ENCODE data around the gene STS.
A peak's percentile ranks its signal among the peaks of the same experiment; 100 is the strongest.
"Not testable (repeated sequence)": the region's sequence is repeated elsewhere in the genome, so short reads cannot be mapped to it uniquely, and the experiment has no call there.

The STS gene

DNA sequence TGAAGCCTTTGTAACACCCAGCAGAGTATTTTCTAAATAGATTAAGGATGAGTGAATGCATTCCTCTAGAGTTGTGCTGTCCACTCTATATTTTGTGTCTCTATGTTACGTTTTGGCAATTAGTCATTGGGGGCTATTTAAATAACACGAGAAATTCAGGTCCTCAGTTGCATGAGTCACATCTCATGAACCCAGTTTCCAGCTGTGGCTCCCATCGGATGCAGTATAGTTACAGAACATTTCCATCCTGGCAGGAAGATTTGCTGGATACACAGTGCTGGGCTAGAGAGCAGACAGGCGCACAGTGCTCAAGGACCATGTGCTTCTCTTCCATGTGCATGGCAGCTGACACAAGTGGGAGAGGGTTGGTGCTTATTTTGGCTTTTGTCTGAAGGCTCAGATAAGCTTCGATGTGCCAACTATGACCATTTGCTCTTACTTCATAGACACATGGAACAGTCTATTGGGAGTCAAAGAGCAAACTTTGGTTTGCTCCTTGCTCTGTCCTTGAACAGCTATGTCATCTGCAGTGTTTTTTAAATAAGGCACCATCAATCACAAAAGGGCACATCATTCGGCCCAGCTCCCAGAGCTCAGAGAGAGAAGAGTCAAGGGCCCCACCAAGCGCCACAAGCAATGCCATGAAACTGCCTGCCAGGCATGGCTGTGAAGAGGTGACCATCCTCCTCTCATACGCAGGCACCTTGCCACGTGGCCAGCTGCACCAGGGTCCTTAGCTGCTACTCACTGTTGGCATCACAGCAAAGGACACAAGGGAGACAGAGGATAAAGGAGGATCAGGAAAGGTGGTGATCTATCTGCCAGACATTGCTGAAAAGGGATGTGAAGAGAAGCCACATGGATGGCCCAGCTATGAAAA lies 8.1 kb upstream of the STS start:
- peak; percentile 73 for DNase-seq (ENCODE audit: low read depth)

DNA sequence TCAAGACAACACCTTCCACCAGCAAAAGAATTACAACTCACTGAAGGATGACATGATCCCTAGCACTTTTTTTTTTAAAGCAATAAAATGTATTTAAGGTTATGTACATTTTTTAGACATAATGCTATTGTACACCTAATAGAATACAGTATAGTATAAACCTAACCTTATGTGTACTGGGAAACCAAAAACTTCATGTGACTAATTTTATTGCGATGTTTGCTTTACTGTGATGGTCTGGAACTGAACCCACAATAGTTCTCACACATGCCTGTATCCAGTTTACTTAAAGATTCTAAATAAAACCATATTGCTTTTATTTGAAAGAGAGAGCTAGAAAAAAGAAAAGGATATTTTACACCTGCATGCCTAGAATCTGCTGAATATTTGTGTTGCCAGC lies 4.4 kb upstream of the STS start:
- no peak for DNase-seq (ENCODE audit: low read depth)

DNA sequence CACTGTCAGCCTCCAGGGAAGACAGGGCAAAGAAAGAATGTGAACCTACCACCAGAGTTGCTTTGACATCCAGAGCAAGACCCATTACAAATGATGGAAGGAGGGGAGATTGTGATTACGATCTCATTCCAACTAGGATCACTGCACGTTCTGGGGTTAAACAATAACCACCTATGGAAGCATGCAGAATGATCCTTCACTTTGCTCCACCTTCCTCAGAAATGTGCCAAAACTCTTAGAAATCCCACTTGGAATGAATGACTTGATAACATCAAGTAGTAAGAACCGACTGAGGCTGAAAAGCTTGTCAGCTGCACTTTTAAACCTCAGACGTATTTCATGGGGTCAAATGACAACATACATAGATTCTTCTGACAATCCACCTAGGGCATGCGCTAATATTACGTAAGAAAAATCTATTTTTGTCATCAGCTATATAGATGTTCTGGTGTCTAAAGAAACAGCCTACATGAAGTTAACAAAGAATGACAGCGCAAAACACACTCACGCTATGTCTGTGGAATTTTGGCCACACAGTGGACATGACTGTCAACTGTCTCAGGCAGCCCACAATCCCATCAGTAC lies 3.5 kb upstream of the STS start:
- DNase-seq (ENCODE audit: low read depth) = no peak

DNA sequence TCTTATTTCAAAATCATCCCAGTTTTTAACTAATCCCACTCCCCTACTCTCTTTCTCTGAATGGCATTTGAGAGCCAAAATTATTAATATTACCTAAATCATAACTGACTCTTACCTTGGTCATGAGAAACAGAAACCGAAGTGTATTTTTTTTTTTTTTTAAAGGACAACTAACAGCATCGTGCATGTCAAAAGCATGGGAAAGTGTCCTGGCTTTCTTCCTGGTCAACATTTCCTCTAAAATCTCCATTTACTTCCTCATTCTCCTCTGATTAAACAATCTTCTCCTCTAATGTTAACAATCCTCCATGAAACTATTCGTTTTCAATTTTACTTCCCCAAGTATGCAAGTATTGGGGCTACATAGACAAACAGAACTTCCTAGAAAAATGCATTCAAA lies 2.1 kb upstream of the STS start:
- no peak for DNase-seq (ENCODE audit: low read depth)

DNA sequence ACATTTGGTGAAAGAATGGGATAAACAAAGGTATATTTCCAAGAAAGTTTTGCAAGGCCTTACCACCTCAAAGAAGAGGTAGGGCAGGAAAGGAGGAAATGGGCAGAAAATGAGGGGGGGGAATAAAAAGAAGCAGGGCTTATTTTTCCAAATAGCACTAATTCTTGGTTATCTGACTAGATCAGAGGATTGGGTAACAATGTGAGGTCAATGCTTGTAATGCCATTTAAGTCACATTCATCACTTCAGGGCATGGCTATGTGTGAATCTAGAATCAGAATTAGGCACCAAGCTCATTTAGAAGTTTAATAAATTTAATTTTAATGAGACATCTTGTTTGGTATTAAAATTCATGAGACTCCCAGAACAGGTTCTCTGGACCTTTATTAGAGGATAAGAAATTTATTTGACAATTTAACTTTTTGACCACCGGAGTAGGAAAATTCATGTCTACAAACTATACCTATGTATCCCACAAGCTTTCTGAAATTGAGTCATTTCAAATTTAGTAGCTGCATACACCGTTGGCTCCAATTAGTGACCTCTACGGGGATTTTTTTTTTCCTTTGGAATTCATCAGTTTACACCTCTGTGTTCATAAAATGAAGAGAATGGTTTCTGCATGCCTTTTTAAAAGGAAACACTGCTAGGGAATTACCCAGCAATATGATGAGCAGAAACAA lies 1.4 kb upstream of the STS start:
- DNase-seq (ENCODE audit: low read depth) = no peak

DNA sequence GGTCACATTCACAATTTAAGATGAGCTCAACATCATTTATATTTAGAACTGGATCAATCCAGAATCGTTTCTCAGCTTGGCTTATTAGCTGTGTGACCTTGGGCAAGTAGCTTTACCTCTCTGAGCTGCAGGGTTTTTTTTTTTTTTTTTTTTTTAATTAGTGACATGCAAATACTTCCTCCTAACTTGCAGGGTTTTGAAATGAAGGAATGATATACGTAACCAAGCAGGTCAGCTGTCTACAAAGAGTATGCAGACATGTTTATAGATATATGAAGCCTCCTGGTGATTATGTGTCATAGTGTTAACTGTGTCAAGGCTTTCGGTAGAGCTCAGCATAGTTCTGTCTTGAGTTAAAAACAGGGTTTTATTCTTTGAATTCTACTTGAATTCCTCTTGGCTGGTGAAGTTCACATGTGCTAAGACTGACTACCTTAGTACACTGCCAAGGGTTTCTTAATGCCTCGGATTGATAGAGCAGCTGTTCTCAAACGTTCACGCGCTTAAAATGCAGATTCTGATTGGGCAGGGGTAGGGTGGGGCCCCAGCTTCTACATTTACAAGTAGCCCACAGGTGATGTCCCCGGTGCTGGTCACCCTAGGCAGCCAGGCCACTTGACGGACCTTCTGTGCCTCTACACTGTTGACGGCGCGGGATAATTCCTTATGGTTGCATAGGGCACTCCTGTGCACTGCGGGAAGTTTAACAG lies 654 bp upstream of the STS start:
- DNase-seq (ENCODE audit: low read depth) = no peak

DNA sequence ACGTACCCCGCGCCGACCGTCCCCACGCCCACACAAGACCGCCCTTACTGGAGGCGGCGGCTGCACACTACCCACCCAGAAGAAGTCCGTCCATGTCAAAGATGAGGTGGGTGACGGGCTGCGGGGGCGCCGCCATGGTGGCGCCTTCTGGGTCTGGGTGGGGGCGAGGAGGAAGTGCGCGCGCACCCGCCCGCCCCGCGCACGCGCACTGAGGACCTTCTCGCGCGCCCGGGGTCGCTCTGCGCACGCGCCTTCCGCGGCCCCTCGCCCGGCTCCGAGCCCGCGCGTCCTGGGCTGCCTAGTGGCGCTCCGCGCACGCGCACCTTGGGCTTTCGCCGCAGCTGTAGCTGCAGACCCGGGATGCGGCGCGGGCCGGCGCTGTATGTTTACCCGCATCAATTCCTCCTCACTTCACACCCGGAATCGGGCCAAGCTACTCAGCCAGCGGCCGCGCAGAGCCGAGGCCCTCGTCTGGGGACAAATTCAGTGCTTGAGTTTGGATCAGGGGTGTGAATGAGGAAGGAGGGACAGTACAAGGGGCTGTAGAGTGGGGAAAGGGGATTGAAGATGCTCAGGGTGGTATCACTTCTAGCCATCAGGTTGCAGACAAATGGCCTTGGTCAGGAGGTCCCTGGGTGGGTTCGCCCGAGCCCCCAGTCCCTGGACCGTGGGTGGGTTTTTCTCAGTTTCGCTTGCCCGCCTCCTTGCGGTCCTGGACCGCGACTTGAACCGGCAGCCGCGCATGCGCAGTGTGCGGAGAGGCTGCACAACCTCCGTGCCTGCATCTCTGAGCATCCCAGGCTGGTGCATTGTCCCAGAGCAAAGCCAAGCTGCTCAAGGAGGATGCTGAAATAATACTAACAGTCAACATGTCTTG lies 704 bp downstream of the STS start, which contains the start of gene PUDP:
TSS of gene PUDP (minus strand) at position 176 of the 877 bp plus-strand sequence. CDS start at position 136, 40 bp downstream.
- DNase-seq (ENCODE audit: low read depth) = no peak

DNA sequence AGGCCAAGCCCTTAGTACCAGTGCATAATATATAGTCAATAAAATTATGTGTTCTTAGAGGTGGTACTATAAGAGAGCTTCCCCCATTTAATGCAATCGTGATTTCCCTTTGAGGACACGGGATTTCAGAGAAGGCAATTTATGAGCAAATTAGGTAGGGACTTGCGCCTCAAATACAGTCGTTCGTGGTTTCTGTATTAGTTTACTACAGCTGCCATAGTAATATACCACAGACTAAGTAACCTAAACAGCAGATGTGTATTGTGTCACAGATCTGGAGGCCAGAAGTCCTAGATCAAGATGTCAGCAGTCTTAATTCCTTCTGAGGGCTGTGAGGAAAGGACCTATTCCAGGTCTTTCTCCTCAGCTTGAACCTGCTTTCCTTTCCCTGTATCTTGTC lies 1.9 kb downstream of the STS start:
- DNase-seq (ENCODE audit: low read depth) = no peak

DNA sequence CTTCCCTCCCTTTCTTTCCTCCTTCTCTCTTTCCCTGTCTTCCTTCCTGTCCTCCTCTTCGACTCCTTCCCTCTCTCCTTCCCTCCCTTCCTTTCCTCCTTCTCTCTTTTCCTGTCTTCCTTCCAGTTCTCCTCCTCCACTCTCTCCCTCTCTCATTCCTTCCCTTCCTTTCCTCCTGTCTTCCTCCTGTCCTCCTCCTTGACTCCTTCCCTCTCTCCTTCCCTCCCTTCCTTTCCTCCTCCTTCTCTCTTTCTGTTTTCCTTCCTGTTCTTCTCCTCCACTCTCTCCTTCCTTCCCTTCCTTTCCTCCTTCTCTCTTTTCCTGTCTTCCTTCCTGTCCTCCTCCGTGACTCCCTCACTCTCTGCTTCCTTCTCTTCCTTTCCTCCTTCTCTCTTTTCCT lies 5.7 kb downstream of the STS start:
- no peak for DNase-seq (ENCODE audit: low read depth)

DNA sequence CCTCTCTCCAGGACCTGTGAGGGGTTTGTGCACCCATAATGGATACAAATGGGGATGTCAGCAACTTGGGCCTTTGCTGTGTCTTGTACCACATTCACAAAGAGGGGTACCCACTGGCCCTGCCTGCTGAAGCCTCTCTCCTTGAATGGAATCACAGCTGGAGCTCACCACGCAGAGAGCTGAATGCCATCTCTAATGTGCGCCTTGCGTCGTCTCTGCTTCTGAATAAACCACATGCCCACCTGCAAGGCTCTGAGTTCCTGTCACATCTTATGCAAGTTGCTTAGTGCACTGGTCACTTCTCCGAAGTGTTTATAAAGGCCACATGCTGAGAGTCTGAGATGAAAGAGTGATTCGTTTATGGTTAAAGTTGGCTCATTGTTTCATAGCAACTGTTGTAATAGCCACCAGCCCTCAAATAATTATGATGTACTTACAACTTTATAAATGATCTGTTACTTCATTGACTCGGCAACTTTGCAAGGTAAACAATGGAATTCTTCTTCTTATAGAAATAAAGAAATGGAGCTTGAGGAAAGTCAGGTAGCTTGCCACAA lies 6.6 kb downstream of the STS start:
- DNase-seq (ENCODE audit: low read depth) = no peak

DNA sequence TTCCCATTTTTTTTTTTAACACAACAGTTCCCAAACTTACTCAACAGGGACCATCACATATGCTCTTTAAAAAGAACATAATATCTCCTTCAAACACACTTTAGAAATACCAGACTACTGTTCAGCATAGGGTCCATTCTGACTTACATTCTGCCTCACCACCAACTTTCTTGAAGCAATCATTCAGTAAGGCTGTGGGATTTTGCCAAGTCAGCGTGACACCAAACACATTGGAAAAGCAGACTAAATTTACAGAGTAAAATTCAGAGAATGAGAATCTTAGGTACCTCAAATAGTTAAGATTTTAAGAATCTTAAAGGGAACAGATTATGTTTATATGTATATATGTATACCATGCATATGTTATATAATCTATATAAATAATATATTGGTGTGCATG lies 7.7 kb downstream of the STS start:
- DNase-seq (ENCODE audit: low read depth) = no peak

DNA sequence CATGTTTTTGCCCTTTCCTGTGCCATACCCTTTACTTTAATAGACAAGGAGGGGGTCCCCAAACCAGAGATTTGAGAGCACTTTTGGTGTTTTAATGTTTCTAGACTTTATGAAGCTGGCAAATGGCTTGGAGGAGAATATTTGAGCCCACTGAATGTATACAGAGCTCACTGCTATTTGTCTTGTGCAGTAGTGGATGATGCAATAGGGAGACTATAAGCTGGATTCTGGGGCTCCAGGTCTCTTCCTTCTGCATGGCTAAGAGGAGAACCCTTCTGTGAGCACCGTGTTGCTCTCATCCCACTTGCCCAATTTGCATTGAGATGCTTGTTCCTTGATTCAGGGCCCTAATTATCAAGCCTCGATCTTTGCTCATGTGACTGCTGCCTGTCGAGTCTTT lies 9.4 kb downstream of the STS start:
- no peak for DNase-seq (ENCODE audit: low read depth)

DNA sequence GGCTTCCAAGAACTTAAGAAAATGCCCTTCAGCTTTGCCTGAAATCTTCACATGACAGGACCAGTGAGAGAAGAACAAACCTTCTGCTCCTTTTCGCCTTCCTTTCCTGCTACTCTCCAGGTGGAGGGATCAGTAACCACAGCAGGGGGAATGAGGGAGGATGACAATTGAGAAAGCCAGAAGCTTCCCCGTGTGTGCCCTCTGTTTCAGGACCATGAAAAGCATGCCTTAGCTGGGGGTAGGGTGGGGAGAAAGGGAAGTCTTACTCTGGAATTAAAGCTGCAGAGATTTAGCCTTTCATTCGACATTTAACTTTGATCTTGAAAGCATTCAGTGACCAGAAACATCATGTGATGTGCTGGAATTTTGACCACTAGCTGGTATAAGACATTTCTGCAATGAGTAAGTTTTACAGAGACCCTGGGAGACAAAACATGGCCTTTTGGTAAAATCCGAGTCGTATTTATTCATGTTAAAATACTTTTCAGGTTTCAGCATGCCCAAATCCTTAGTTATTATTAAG lies 11.0 kb downstream of the STS start:
- no peak for DNase-seq (ENCODE audit: low read depth)

DNA sequence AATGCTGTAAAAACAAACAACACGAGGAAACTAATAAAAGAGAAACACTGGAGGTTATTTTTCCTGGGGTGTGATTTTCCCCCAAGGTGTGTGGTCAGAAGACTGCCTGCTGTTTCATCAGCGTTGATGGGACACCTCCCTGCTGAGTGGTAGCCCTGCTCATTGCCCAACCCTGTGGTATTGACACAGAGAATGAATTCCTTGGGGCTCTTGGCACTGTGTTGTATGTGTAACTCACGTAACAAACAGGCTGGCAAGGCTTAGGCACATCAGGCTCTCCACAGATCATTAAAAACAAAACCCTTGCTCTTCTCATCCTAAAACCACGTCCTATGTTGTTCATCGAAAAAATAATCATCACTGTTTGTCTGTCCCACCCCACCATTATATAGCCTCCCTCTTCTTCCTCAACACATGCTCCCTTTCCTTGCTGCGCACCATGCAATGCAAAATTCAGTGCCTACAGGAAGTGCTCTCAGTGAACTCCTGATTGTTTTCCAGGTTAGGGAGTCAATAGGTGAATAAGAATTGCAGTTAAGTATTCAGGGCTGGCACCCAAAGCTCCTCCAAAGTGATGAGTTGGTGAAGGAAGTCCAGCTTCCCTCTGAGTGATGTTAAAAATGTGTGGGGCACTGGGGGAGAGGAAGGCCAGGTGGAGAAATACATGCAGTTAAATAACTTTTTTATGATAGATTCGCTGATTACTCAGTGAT lies 11.8 kb downstream of the STS start:
- DNase-seq (ENCODE audit: low read depth) = no peak

DNA sequence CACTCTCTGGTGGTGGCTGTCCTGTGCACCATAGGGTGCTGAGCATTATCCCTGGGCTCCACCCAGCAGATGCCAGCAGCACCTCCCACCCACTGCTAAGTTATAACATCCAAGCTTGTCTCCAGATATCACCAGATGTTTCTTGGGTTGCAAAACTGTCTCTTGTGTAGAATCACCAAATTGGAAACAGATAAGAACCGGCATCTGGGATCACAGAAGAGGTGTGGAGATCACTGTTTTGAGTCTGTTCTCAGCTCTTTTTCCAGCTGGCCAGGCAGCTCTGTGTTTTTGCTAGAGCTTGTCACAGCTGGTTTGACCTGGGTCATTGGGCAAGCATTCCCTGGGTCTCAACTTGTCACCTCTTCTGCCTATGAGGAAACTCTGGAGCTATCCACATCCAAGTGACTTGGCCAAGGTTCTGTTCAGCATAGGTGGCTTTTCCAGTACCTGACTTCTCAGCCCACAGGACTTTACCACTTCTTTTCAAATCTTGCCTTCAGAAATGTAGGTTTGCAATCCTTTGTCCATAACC lies 15.7 kb downstream of the STS start:
- DNase-seq (ENCODE audit: low read depth) = no peak

DNA sequence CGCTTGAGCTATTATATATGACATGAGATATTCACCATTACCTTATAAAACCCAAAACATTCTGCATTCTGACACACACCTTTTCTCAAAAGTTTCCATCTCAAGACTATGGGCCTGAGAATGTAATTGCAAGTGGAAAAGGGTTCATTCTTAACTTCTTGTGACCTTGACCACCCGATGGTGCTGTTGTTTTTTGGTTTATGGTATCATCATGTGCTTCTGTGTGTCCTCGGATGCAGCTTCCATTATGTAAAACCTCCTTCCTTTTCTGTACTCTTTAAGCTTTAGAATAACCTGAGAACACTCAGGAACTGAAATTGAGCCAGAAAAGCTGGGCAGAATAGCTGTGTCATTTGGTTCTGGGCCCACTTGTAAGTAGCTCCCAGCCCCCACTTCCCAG lies 16.7 kb downstream of the STS start:
- DNase-seq (ENCODE audit: low read depth) = no peak

DNA sequence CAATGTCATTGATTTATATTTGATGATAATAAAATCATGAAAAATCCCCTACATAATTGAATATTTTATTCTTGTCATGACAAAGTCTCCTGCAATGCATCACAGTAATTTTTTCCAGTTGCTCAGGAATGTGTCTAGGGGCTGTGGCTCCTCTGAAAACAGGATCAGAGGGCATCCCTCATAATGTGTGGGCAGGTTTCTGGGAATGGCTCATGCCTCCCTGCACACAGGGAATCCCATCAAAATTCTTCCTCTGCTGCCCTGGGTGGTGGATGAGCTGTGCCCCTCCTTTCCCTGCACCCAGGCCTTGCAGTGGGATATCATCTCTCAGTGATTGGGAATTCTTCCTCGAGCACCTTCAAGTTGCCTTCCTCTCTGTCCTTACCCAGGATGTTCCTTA lies 20.9 kb downstream of the STS start:
- no peak for DNase-seq (ENCODE audit: low read depth)

DNA sequence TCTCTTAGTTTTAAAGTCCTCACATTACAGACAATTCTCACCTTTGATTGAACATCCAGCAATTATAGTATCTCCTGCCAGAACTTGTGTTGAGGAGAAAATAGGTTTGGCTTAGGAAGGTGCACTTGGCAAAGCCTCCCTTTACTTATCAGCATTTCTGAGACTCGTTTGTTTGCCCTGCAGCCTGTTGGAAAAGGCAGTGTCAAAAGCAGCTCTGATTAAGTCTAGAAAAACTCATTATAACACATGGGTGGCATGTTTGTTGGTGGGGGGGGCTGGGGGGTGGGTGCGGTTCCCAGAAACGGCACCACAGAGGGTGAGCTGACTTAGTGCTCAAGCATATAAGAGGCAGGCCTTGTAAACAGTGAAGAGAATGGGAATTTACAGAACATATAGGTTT lies 22.1 kb downstream of the STS start:
- DNase-seq (ENCODE audit: low read depth) = no peak

DNA sequence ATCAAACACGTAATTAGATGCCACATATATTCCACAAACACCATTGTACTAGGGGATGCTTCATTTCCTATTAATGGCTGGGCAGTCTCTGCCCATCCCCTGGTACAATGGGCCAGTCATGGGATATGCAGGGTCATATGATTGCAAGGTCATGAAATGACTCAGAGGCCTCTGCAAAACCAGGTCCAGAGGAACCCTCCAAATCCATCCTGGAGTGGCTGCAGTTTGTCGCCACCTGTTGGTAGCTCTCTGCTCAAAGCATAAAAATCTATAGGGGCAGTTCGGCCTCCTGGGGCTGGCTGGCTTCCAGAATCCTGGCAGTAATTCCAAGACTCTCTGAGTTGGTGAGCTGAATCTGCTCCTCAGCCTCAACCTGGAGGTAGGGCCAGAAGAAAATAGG lies 23.4 kb downstream of the STS start:
- DNase-seq (ENCODE audit: low read depth) = no peak

DNA sequence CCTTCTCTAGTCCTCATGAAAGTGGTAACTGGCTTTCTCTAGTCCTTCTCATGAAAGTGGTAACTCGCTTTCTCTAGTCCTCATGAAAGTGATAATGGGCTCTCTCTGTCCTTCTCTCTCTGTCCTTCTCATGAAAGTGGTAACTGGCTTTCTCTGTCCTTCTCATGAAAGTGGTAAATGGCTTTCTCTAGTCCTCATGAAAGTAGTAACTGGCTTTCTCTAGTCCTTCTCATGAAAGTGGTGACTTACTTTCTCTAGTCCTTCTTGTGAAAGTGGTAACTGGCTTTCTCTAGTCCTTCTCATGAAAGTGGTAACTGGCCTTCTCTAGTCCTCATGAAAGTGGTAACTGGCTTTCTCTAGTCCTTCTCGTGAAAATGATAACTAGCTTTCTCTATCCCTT lies 31.3 kb downstream of the STS start:
- not testable (repeated sequence) for DNase-seq (ENCODE audit: low read depth)
